GM19043 (cell line): ENCODE data around the gene WRAP53.
"Not testable (repeated sequence)": the region's sequence is repeated elsewhere in the genome, so short reads cannot be mapped to it uniquely, and the experiment has no call there.

Experiments
- ATAC-seq: cut with Tn5 transposase; IDR thresholded peaks from one replicate; pipeline ENCODE4 v1.9.1; 2021; ENCODE audit warnings: low read depth; ENCODE audit not compliant: unreplicated experiment

WRAP53 gene

GRCh38 chr17:7687908-7688807 is at the start of gene WRAP53:
WRAP53 (plus strand) TSS chr17:7688477; CDS start chr17:7688649, 172 bp downstream.
- ATAC-seq: peak; percentile 62

GRCh38 chr17:7640783-7641182 is 47.5 kb upstream of the WRAP53 start:
- ATAC-seq: no peak

GRCh38 chr17:7641635-7642034 is 46.6 kb upstream of the WRAP53 start:
- ATAC-seq: not testable (repeated sequence)

- ATAC-seq: no peak
Observed at GRCh38 chr17:7644775-7645174, 43.5 kb upstream of the WRAP53 start.

- no peak for ATAC-seq
Observed at GRCh38 chr17:7646457-7646856, 41.8 kb upstream of the WRAP53 start.

- no peak for ATAC-seq
Observed at GRCh38 chr17:7647018-7647417, 41.3 kb upstream of the WRAP53 start.

GRCh38 chr17:7650509-7651096 is 37.7 kb upstream of the WRAP53 start, which contains the start of gene ATP1B2:
ATP1B2 (plus strand) TSS chr17:7650926; CDS start chr17:7651519, 593 bp downstream.
- no peak for ATAC-seq

GRCh38 chr17:7651097-7651664 is 37.1 kb upstream of the WRAP53 start:
- ATAC-seq: no peak

GRCh38 chr17:7651665-7652387 is 36.5 kb upstream of the WRAP53 start:
- no peak for ATAC-seq

- no peak for ATAC-seq
Observed at GRCh38 chr17:7652388-7653356, 35.6 kb upstream of the WRAP53 start.

- no peak for ATAC-seq
Observed at GRCh38 chr17:7654832-7655540, 33.3 kb upstream of the WRAP53 start.

GRCh38 chr17:7655541-7655840 is 32.8 kb upstream of the WRAP53 start:
- no peak for ATAC-seq

- ATAC-seq: no peak
Observed at GRCh38 chr17:7656958-7657609, 31.2 kb upstream of the WRAP53 start.

GRCh38 chr17:7667656-7668406 is 20.4 kb upstream of the WRAP53 start:
- ATAC-seq: no peak

- no peak for ATAC-seq
Observed at GRCh38 chr17:7668482-7668881, 19.8 kb upstream of the WRAP53 start.

GRCh38 chr17:7673239-7673638 is 15.0 kb upstream of the WRAP53 start:
- ATAC-seq: no peak

- no peak for ATAC-seq
Observed at GRCh38 chr17:7674934-7675333, 13.3 kb upstream of the WRAP53 start.

- no peak for ATAC-seq
Observed at GRCh38 chr17:7676533-7676932, 11.7 kb upstream of the WRAP53 start.
